Rectal smooth muscle tissue (tissue), 1 donor: ENCODE results near the gene NAXD.

Source experiments
- H3K27ac ChIP-seq: one replicate; pipeline ENCODE4 v1.7.0; 2013; ENCODE audit warnings: low read depth, low read length, inconsistent platforms
- H3K27me3 ChIP-seq: one replicate; pipeline ENCODE4 v1.7.0; 2013; ENCODE audit warnings: low read length; ENCODE audit not compliant: control insufficient read depth, insufficient read depth
- H3K36me3 ChIP-seq: one replicate; pipeline ENCODE4 v1.7.0; 2013; ENCODE audit warnings: low read length; ENCODE audit not compliant: control insufficient read depth, insufficient read depth
- H3K4me1 ChIP-seq: one replicate; pipeline ENCODE4 v1.7.0; 2013; ENCODE audit warnings: low read length; ENCODE audit not compliant: control insufficient read depth, insufficient read depth
- H3K4me3 ChIP-seq: one replicate; pipeline ENCODE4 v1.7.0; 2013; ENCODE audit warnings: low read length
- H3K9ac ChIP-seq: one replicate; pipeline ENCODE4 v1.7.0; 2013; ENCODE audit warnings: low read length

The NAXD gene

GRCh38 chr13:110643768-110644421 lies 28.6 kb downstream of the NAXD start:
- Histone ChIP-seq H3K4me3 (no peak overlapping the region), H3K4me1 (peaks cover 17% of the 10 kb centered on the region), H3K27me3 (no peaks in the 10 kb centered on the region), H3K9ac (no peak overlapping the region), H3K27ac (peak overlapping the region; percentile 48), H3K36me3 (peaks cover 17% of the 10 kb centered on the region)

GRCh38 chr13:110644892-110645521 lies 29.7 kb downstream of the NAXD start:
- H3K9ac ChIP-seq, result no peak overlapping the region
- peak overlapping the region; percentile 48 for H3K27ac ChIP-seq
- H3K36me3 ChIP-seq, result peaks cover 10% of the 10 kb centered on the region

GRCh38 chr13:110645750-110646149 lies 30.4 kb downstream of the NAXD start:
- Histone ChIP-seq H3K27ac (peak overlapping the region; percentile 18), H3K4me3 (no peak overlapping the region), H3K9ac (no peak overlapping the region), H3K4me1 (peaks cover 15% of the 10 kb centered on the region), H3K36me3 (peaks cover 16% of the 10 kb centered on the region), H3K27me3 (no peaks in the 10 kb centered on the region)

More at GRCh38 chr13:110644892-110645521, 29.7 kb downstream of the NAXD start:
- H3K4me1 ChIP-seq, result peaks cover 17% of the 10 kb centered on the region
- H3K4me3 ChIP-seq, result no peak overlapping the region
- H3K27me3 ChIP-seq, result no peaks in the 10 kb centered on the region

GRCh38 chr13:110646442-110647364 lies 31.4 kb downstream of the NAXD start:
- Histone ChIP-seq H3K36me3 (peaks cover 10% of the 10 kb centered on the region), H3K27ac (no peak overlapping the region), H3K27me3 (no peaks in the 10 kb centered on the region), H3K4me1 (peaks cover 6% of the 10 kb centered on the region), H3K4me3 (no peak overlapping the region), H3K9ac (no peak overlapping the region)

- peaks cover 6% of the 10 kb centered on the region for H3K4me1 ChIP-seq
- H3K27me3 ChIP-seq, result no peaks in the 10 kb centered on the region
- no peak overlapping the region for H3K27ac ChIP-seq
- no peak overlapping the region for H3K4me3 ChIP-seq
- H3K9ac ChIP-seq, result no peak overlapping the region
- H3K36me3 ChIP-seq, result peaks cover 10% of the 10 kb centered on the region
These were observed 32.0 kb downstream of the NAXD start for GRCh38 chr13:110647365-110647737.

DNA sequence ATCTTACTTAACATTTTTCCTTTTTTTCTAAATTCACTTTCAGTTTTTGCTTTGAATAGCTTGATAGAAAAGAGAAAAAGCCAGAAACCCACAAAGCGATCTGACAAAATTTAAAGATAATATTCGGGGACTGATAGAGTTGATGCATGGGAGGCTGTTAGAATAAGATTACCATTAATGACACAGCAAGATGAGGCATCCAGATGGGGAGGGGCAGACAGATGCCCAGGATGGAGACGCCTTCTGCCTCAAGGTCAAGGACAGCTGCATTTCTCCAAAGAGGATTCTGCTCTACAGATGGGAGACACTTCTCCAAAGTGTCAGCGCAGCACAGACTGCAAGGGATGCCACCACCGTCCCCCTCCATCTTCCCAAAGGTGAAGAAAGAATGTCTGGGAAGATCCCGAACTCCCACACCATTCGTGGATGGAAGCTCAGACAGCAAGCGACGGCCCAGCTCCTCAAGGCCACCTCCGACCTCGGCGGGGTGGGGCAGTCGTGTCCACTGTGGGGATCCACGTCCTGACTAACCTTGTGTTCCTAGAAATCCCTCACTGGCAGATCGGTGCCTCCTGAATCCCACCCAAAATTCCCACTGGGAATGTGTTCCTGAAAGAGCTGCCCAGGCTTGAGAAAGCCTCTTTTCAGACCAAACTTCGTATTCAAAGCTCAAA lies 32.9 kb downstream of the NAXD start:
- Histone ChIP-seq H3K36me3 (peaks cover 10% of the 10 kb centered on the region), H3K4me3 (no peak overlapping the region)

DNA sequence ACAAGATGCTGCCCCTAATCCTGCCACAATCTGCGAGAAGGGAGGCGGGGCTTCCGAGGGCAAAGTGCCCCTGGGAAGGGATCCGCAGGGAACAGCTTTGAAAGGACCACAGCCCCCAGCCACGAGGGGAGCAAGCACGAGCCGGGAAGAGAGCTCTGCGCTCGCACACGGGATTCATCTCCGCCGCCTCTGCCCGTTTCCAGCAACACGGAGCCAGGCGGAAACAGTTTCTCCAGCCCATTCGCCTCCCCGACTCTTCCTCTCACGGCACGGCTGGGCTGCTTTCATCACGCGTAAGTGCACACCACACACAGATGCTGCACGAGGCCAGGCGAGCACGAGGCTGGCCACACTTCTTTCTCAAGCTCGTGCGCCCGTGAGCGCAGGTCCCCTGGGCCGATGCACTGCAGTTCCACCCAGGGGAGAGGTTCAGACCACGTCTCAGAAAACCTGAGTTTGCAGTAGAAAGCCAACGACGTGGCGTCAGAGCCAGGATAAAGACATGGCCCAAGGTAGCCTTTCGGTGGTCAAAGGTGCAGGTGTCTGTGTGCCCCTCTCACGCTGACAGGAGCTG lies 33.6 kb downstream of the NAXD start:
- Histone ChIP-seq H3K27me3 (no peaks in the 10 kb centered on the region), H3K9ac (no peak overlapping the region), H3K4me1 (peaks cover 6% of the 10 kb centered on the region), H3K4me3 (no peak overlapping the region), H3K27ac (no peak overlapping the region), H3K36me3 (peaks cover 10% of the 10 kb centered on the region)

More for the DNA sequence above, 32.9 kb downstream of the NAXD start:
- peaks cover 6% of the 10 kb centered on the region for H3K4me1 ChIP-seq
- H3K27me3 ChIP-seq, result no peaks in the 10 kb centered on the region
- no peak overlapping the region for H3K9ac ChIP-seq
- no peak overlapping the region for H3K27ac ChIP-seq

- no peak overlapping the region for H3K4me3 ChIP-seq
- H3K27ac ChIP-seq, result no peak overlapping the region
- H3K4me1 ChIP-seq, result peaks cover 2% of the 10 kb centered on the region
- peaks cover 10% of the 10 kb centered on the region for H3K36me3 ChIP-seq
- no peak overlapping the region for H3K9ac ChIP-seq
- H3K27me3 ChIP-seq, result no peaks in the 10 kb centered on the region
These were observed 34.2 kb downstream of the NAXD start for GRCh38 chr13:110649551-110649950.

- Histone ChIP-seq H3K36me3 (peaks cover 10% of the 10 kb centered on the region), H3K27ac (no peak overlapping the region), H3K9ac (no peak overlapping the region), H3K4me3 (no peak overlapping the region), H3K4me1 (no peaks in the 10 kb centered on the region), H3K27me3 (no peaks in the 10 kb centered on the region)
These were observed 35.1 kb downstream of the NAXD start for GRCh38 chr13:110650436-110650835.

GRCh38 chr13:110651271-110651670 lies 35.9 kb downstream of the NAXD start:
- no peaks in the 10 kb centered on the region for H3K4me1 ChIP-seq
- no peak overlapping the region for H3K4me3 ChIP-seq
- H3K27me3 ChIP-seq, result no peaks in the 10 kb centered on the region
- H3K36me3 ChIP-seq, result peaks cover 7% of the 10 kb centered on the region
- no peak overlapping the region for H3K9ac ChIP-seq
- no peak overlapping the region for H3K27ac ChIP-seq

GRCh38 chr13:110651726-110652230 lies 36.4 kb downstream of the NAXD start:
- Histone ChIP-seq H3K27ac (no peak overlapping the region), H3K27me3 (no peaks in the 10 kb centered on the region), H3K4me3 (no peak overlapping the region), H3K36me3 (peaks cover 7% of the 10 kb centered on the region), H3K4me1 (no peaks in the 10 kb centered on the region), H3K9ac (no peak overlapping the region)
